ENCODE measurements around the gene ARFIP1.
"Not testable (repeated sequence)": the region's sequence is repeated elsewhere in the genome, so short reads cannot be mapped to it uniquely, and the experiment has no call there.

The ARFIP1 gene

GRCh38 chr4:152779513-152780266 is at the start of gene ARFIP1, which contains the start of gene TIGD4:
Gene ARFIP1 (plus strand): TSS chr4:152779954. CDS start chr4:152829634, 49,680 bp downstream.
Gene TIGD4 (minus strand): TSS chr4:152779730. CDS start chr4:152771004, 8,726 bp downstream.
- DNase-seq: peak; percentile 96

- DNase-seq: no peak
Observed at GRCh38 chr4:152731997-152732396, 47.8 kb upstream of the ARFIP1 start.

GRCh38 chr4:152734015-152734698 is 45.6 kb upstream of the ARFIP1 start:
- DNase-seq: no peak

GRCh38 chr4:152734699-152735050 is 45.1 kb upstream of the ARFIP1 start:
- DNase-seq: no peak

- DNase-seq: no peak
Observed at GRCh38 chr4:152735396-152735859, 44.3 kb upstream of the ARFIP1 start.

GRCh38 chr4:152735906-152736305 is 43.8 kb upstream of the ARFIP1 start:
- no peak for DNase-seq

GRCh38 chr4:152738827-152739226 is 40.9 kb upstream of the ARFIP1 start:
- no peak for DNase-seq

- DNase-seq: no peak
Observed at GRCh38 chr4:152747444-152747843, 32.3 kb upstream of the ARFIP1 start.

- DNase-seq: no peak
Observed at GRCh38 chr4:152748619-152749018, 31.1 kb upstream of the ARFIP1 start.

- no peak for DNase-seq
Observed at GRCh38 chr4:152763796-152764195, 16.0 kb upstream of the ARFIP1 start.

GRCh38 chr4:152765069-152765737 is 14.6 kb upstream of the ARFIP1 start:
- DNase-seq: not testable (repeated sequence)

- no peak for DNase-seq
Observed at GRCh38 chr4:152771741-152772533, 7.8 kb upstream of the ARFIP1 start.

GRCh38 chr4:152773339-152773738 is 6.4 kb upstream of the ARFIP1 start:
- no peak for DNase-seq

- no peak for DNase-seq
Observed at GRCh38 chr4:152773953-152774352, 5.8 kb upstream of the ARFIP1 start.

- DNase-seq: no peak
Observed at GRCh38 chr4:152776352-152776751, 3.4 kb upstream of the ARFIP1 start.

GRCh38 chr4:152777488-152777887 is 2.3 kb upstream of the ARFIP1 start:
- DNase-seq: no peak

GRCh38 chr4:152778656-152779512 is 870 bp upstream of the ARFIP1 start:
- peak; percentile 30 for DNase-seq

GRCh38 chr4:152780267-152780778 is 569 bp downstream of the ARFIP1 start:
- no peak for DNase-seq

GRCh38 chr4:152784490-152785350 is 5.0 kb downstream of the ARFIP1 start:
- no peak for DNase-seq

All from activated naive CD4-positive, alpha-beta T cell treated with Interleukin-2 at 50 U/mL for 16 hours (primary cell).